GM19099 (cell line): Measurements from ENCODE around the gene CCDC97.

Experiments
- POLR2A ChIP-seq: IDR thresholded peaks from 3 replicates; pipeline ENCODE4 v1.6.1; 2011; ENCODE audit warnings: low read depth; ENCODE audit not compliant: insufficient read length; ENCODE audit errors: extremely low read depth

Gene CCDC97

GRCh38 chr19:41322451-41322850 is 12.5 kb downstream of the CCDC97 start:
- TF ChIP-seq POLR2A: no peak

- peak; percentile 6 for TF ChIP-seq POLR2A
Measured at GRCh38 chr19:41323023-41323422, 13.1 kb downstream of the CCDC97 start.

GRCh38 chr19:41323430-41324125 is 13.6 kb downstream of the CCDC97 start:
- no peak for TF ChIP-seq POLR2A

- no peak for TF ChIP-seq POLR2A
Measured at GRCh38 chr19:41324231-41324702, 14.3 kb downstream of the CCDC97 start.

GRCh38 chr19:41324921-41325639 is 15.1 kb downstream of the CCDC97 start:
- peak; percentile 35 for TF ChIP-seq POLR2A

- TF ChIP-seq POLR2A: no peak
Measured at GRCh38 chr19:41325640-41325946, 15.6 kb downstream of the CCDC97 start.

- TF ChIP-seq POLR2A: peak; percentile 32
Measured at GRCh38 chr19:41325947-41326706, 16.2 kb downstream of the CCDC97 start.

- no peak for TF ChIP-seq POLR2A
Measured at GRCh38 chr19:41327076-41327575, 17.2 kb downstream of the CCDC97 start.

GRCh38 chr19:41327576-41328156 is 17.7 kb downstream of the CCDC97 start:
- TF ChIP-seq POLR2A: peak; percentile 52

- no peak for TF ChIP-seq POLR2A
Measured at GRCh38 chr19:41328157-41328841, 18.3 kb downstream of the CCDC97 start.

GRCh38 chr19:41328842-41329225 is 18.9 kb downstream of the CCDC97 start:
- TF ChIP-seq POLR2A: peak; percentile 24

GRCh38 chr19:41330481-41330880 is 20.5 kb downstream of the CCDC97 start:
- no peak for TF ChIP-seq POLR2A

GRCh38 chr19:41330946-41331678 is 21.1 kb downstream of the CCDC97 start:
- no peak for TF ChIP-seq POLR2A

- no peak for TF ChIP-seq POLR2A
Measured at GRCh38 chr19:41332000-41332399, 22.0 kb downstream of the CCDC97 start.
